HepG2 (cell line): ENCODE measurements around the gene PATZ1. TPM values are rescaled to one million over a fixed set of nuclear protein-coding genes. Genes with fewer than 3 reads are reported as not detected.

ENCODE experiments used
- AKAP8 ChIP-seq: sonication (generic); formaldehyde crosslinking; IDR thresholded peaks from 2 replicates; pipeline ENCODE4 v1.5.1; 2020; ENCODE audit warnings: mild to moderate bottlenecking, missing genetic modification reagents
- ATF7-NPFF ChIP-seq: sonication (generic); formaldehyde crosslinking; IDR thresholded peaks from 2 replicates; pipeline ENCODE4 v1.8.1; 2023; ENCODE audit warnings: mild to moderate bottlenecking, low read depth, missing genetic modification reagents, moderate library complexity
- DPF2 ChIP-seq: sonication (generic); formaldehyde crosslinking; IDR thresholded peaks from 2 replicates; pipeline ENCODE4 v1.4.0; 2020; ENCODE audit warnings: mild to moderate bottlenecking, low read depth, missing genetic modification reagents, borderline replicate concordance
- FLYWCH1 ChIP-seq: sonication (generic); formaldehyde crosslinking; IDR thresholded peaks from 2 replicates; pipeline ENCODE4 v1.8.1; 2023; ENCODE audit warnings: mild to moderate bottlenecking, missing genetic modification reagents
- HMG20B ChIP-seq: conservative IDR thresholded peaks from 2 replicates; pipeline ENCODE4 v1.6.1; 2016; ENCODE audit warnings: missing genetic modification reagents, missing compliant biosample characterization
- HOXA9 ChIP-seq: sonication (generic); formaldehyde crosslinking; IDR thresholded peaks from 2 replicates; pipeline ENCODE4 v1.8.1; 2022; ENCODE audit warnings: missing genetic modification reagents, mild to moderate bottlenecking, moderate library complexity, borderline replicate concordance
- KDM2A ChIP-seq: sonication (generic); formaldehyde crosslinking; IDR thresholded peaks from 2 replicates; pipeline ENCODE4 v1.4.0; 2020; ENCODE audit warnings: low read depth, missing genetic modification reagents, borderline replicate concordance
- ZFP90 ChIP-seq: sonication (generic); formaldehyde crosslinking; IDR thresholded peaks from 2 replicates; pipeline ENCODE4 v1.8.0; 2022; ENCODE audit warnings: missing genetic modification reagents, mild to moderate bottlenecking, inconsistent platforms, borderline replicate concordance
- ZKSCAN8 ChIP-seq: IDR thresholded peaks from 2 replicates; pipeline ENCODE4 v1.6.1; 2016; ENCODE audit warnings: borderline replicate concordance, missing genetic modification reagents, missing compliant biosample characterization
- ZNF282 ChIP-seq: fragments of 450-650 bp; IDR thresholded peaks from 2 replicates; pipeline ENCODE4 v1.6.1; 2018; ENCODE audit not compliant: partially characterized antibody
- ZNF350 ChIP-seq: sonication (generic); formaldehyde crosslinking; IDR thresholded peaks from 2 replicates; pipeline ENCODE4 v1.4.0; 2020; ENCODE audit warnings: mild to moderate bottlenecking, low read depth, missing genetic modification reagents, borderline replicate concordance
- polyA plus RNA-seq, 8 experiments: library from polyadenylated mRNA; depleted of rRNA in 3 of 8; stranded (reverse) in 7 of 8; unstranded in 1 of 8; fragments of >200 nt; fragmentation: Illumina TruSeq in 4 of 8; extraction: Trizol in 4 of 8; gene quantifications; 2 replicates each; pipeline versions ENCODE4 v1.2.1 to v1.2.3, GENCODE V29; 2011 to 2016; ENCODE audit warnings: low read depth in 4 of 8, missing spikeins in 1 of 8, mixed read lengths in 1 of 8; ENCODE audit not compliant: insufficient read depth in 1 of 8
- total RNA-seq, 5 experiments: library from RNA; depleted of rRNA; stranded (reverse); fragments of >200 nt; fragmentation: Illumina TruSeq; extraction: Trizol; gene quantifications; 2 replicates each; pipeline ENCODE4 v1.2.3, GENCODE V29; 2016; ENCODE audit warnings: low read depth in 1 of 5
- TF ChIP-seq, protein P1 (sequence below): sonication (generic); formaldehyde crosslinking; IDR thresholded peaks from 2 replicates; pipeline ENCODE4 v1.4.0; 2020; ENCODE audit warnings: missing genetic modification reagents, borderline replicate concordance
- TF ChIP-seq, protein P2 (sequence below): sonication (generic); formaldehyde crosslinking; IDR thresholded peaks from 2 replicates; pipeline ENCODE4 v1.4.0; 2020; ENCODE audit warnings: missing genetic modification reagents, mild to moderate bottlenecking, borderline replicate concordance
- TF ChIP-seq, protein P3 (sequence below): IDR thresholded peaks from 2 replicates; pipeline ENCODE4 v1.4.0; 2020; ENCODE audit warnings: mild to moderate bottlenecking, missing genetic modification reagents

Gene PATZ1
- total and polyA plus RNA-seq, 2 of the 13 experiments (the other 11 are each of a cell fraction or from before 2014, with no cell fraction given): 24.9 to 30.5 TPM

DNA sequence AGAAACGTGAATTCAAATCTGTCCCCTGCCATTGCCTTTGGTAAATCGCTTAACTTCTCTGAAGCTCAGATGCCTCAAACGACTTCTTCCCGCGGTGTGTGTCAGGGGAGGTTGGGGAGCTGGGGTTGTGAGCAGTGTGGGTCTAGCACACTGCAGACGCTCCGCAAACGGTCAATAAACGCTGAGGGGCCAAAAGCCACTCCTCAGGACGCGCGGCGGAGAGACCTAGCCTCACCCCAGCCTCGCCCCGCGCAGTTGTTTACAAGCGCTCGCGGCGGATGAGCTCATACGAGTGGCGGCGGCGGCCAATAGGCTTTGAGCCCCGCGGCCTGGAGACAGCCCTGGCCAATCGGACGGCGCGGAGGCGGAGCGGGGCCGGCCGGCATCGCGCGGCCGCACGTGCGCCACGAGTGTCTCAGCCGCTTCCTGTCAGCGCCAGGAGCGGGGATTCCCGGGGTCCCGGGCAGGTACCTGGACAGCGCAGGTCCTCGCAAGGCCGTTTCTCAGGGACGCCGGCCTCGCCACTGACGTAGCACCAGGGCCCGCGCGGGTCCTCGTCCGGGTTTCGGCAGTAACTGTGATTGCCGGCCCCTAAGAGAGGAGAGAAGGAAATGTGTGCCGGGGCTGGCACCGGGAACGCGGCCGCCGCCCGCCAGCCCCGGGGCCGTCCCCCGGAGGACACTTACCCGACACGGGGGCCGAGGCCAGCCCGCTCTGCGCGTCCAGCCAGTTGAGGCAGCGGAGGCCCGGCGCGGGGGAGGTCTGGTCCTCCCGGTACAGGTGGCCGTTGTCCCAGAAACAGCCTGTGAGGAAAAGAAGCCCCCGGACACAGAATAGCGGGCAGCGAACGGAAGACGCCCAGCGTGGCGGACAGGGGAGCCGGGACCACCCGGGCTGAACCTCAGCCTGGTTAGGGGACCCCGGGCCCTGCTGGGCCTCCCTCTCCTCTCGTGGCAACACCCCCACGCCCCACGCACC lies 55.4 kb downstream of the PATZ1 start (continued):
- TF ChIP-seq DPF2 (CRISPR knock-in tag) (no peak), FLYWCH1 (CRISPR knock-in tag) (no peak), ZFP90 (CRISPR knock-in tag) (peak; percentile 35; the same call in 1 of the 2 replicates), AKAP8 (CRISPR knock-in tag) (peak; percentile 66; the same call in 1 of the 2 replicates), HOXA9 (CRISPR knock-in tag) (no peak), ZNF350 (CRISPR knock-in tag) (no peak), KDM2A (peak; percentile 82), HMG20B (CRISPR knock-in tag) (no peak), ATF7-NPFF (CRISPR knock-in tag) (peak; percentile 59; the same call in 1 of the 2 replicates), ZNF282 (no peak), ZKSCAN8 (CRISPR knock-in tag) (peak; percentile 23; the same call in 1 of the 2 replicates)
- TF ChIP-seq, protein P1, sequence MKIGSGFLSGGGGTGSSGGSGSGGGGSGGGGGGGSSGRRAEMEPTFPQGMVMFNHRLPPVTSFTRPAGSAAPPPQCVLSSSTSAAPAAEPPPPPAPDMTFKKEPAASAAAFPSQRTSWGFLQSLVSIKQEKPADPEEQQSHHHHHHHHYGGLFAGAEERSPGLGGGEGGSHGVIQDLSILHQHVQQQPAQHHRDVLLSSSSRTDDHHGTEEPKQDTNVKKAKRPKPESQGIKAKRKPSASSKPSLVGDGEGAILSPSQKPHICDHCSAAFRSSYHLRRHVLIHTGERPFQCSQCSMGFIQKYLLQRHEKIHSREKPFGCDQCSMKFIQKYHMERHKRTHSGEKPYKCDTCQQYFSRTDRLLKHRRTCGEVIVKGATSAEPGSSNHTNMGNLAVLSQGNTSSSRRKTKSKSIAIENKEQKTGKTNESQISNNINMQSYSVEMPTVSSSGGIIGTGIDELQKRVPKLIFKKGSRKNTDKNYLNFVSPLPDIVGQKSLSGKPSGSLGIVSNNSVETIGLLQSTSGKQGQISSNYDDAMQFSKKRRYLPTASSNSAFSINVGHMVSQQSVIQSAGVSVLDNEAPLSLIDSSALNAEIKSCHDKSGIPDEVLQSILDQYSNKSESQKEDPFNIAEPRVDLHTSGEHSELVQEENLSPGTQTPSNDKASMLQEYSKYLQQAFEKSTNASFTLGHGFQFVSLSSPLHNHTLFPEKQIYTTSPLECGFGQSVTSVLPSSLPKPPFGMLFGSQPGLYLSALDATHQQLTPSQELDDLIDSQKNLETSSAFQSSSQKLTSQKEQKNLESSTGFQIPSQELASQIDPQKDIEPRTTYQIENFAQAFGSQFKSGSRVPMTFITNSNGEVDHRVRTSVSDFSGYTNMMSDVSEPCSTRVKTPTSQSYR (CRISPR knock-in tag): no peak
- TF ChIP-seq, protein P2, sequence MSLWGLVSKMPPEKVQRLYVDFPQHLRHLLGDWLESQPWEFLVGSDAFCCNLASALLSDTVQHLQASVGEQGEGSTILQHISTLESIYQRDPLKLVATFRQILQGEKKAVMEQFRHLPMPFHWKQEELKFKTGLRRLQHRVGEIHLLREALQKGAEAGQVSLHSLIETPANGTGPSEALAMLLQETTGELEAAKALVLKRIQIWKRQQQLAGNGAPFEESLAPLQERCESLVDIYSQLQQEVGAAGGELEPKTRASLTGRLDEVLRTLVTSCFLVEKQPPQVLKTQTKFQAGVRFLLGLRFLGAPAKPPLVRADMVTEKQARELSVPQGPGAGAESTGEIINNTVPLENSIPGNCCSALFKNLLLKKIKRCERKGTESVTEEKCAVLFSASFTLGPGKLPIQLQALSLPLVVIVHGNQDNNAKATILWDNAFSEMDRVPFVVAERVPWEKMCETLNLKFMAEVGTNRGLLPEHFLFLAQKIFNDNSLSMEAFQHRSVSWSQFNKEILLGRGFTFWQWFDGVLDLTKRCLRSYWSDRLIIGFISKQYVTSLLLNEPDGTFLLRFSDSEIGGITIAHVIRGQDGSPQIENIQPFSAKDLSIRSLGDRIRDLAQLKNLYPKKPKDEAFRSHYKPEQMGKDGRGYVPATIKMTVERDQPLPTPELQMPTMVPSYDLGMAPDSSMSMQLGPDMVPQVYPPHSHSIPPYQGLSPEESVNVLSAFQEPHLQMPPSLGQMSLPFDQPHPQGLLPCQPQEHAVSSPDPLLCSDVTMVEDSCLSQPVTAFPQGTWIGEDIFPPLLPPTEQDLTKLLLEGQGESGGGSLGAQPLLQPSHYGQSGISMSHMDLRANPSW (CRISPR knock-in tag): peak; percentile 46; the same call in 1 of the 2 replicates
- TF ChIP-seq, protein P3, sequence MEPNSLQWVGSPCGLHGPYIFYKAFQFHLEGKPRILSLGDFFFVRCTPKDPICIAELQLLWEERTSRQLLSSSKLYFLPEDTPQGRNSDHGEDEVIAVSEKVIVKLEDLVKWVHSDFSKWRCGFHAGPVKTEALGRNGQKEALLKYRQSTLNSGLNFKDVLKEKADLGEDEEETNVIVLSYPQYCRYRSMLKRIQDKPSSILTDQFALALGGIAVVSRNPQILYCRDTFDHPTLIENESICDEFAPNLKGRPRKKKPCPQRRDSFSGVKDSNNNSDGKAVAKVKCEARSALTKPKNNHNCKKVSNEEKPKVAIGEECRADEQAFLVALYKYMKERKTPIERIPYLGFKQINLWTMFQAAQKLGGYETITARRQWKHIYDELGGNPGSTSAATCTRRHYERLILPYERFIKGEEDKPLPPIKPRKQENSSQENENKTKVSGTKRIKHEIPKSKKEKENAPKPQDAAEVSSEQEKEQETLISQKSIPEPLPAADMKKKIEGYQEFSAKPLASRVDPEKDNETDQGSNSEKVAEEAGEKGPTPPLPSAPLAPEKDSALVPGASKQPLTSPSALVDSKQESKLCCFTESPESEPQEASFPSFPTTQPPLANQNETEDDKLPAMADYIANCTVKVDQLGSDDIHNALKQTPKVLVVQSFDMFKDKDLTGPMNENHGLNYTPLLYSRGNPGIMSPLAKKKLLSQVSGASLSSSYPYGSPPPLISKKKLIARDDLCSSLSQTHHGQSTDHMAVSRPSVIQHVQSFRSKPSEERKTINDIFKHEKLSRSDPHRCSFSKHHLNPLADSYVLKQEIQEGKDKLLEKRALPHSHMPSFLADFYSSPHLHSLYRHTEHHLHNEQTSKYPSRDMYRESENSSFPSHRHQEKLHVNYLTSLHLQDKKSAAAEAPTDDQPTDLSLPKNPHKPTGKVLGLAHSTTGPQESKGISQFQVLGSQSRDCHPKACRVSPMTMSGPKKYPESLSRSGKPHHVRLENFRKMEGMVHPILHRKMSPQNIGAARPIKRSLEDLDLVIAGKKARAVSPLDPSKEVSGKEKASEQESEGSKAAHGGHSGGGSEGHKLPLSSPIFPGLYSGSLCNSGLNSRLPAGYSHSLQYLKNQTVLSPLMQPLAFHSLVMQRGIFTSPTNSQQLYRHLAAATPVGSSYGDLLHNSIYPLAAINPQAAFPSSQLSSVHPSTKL (CRISPR knock-in tag): peak; percentile 79
